ENCODE measurements around the gene RFC5. TPM values are rescaled to one million over a fixed set of nuclear protein-coding genes. Genes with fewer than 3 reads are reported as not detected.

The RFC5 gene
- total RNA-seq, 1 donor from 2014 or later, result 7.3 TPM

DNA sequence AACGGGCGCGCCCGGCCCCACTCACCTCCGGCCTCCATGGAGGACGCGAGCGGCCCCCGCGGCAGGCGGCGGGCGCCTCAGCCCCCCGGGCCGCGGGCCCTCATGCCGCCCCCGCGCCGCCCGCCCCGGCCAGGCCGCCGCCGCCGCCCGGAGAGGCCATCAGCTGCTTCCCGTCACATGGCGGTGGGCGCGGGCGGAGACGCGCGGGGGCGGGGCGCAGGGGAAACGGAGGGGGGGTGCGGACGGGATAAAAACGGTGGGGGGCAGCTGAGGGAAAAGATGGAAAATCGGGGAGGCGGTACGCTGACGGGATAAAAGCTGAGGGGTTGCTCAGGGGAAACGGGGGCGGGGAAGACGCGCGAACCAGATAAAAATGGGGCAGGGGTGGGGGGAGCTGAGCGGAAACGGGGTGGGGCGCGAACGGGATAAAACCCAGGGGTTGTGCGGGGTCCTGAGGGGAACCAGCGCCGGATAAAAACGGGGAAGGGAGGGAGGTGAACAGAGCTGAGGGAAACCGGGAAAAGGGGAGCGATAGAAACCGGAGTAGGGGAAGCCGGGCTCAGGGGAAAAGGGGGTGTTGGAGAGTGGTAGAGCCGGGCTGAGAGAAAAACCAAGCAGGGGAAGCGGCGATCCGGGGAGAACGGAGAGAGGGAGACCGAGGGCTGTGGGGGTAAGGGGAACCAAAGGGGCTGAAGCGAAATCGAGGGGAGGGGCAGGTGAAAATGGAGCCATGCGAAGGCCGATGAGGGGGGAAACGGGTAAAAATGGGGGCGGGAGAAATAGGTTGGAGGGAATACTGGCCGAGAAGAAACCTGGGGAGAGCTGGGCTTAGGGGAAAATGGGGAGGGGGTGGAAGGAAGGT, 44.7 kb downstream of the RFC5 start, which contains the start of gene WSB2:
Gene WSB2 (minus strand): TSS at position 169 of the 862 bp plus-strand sequence. CDS start 131 bp downstream, at position 38.
- no peaks in the 10 kb centered on the region for H3K36me3 ChIP-seq
- peak within 1 kb of the TSS; percentile 78 for H3K4me3 ChIP-seq
- TF ChIP-seq, protein P1, sequence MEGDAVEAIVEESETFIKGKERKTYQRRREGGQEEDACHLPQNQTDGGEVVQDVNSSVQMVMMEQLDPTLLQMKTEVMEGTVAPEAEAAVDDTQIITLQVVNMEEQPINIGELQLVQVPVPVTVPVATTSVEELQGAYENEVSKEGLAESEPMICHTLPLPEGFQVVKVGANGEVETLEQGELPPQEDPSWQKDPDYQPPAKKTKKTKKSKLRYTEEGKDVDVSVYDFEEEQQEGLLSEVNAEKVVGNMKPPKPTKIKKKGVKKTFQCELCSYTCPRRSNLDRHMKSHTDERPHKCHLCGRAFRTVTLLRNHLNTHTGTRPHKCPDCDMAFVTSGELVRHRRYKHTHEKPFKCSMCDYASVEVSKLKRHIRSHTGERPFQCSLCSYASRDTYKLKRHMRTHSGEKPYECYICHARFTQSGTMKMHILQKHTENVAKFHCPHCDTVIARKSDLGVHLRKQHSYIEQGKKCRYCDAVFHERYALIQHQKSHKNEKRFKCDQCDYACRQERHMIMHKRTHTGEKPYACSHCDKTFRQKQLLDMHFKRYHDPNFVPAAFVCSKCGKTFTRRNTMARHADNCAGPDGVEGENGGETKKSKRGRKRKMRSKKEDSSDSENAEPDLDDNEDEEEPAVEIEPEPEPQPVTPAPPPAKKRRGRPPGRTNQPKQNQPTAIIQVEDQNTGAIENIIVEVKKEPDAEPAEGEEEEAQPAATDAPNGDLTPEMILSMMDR (IDR thresholded peaks at IDR 0.05), result no peak
- no peaks in the 10 kb centered on the region for H3K9me3 ChIP-seq
- DNase-seq (peak; percentile 80), ATAC-seq (peak; percentile 72 to 75)
- intact Hi-C loops (cut with DNase I), result no loop called here
- H3K27ac ChIP-seq, result peak within 1 kb of the TSS; percentile 94
- H3K4me1 ChIP-seq, result peaks cover 52% of the 10 kb centered on the region
- H3K27me3 ChIP-seq (ENCODE audit: low read depth), result no peaks in the 10 kb centered on the region

- TF ChIP-seq, protein P1 (IDR thresholded peaks at IDR 0.05), result no peak
- intact Hi-C loops (cut with DNase I), result no loop called here
These were observed 45.7 kb downstream of the RFC5 start for GRCh38 chr12:118061873-118062843.

DNA sequence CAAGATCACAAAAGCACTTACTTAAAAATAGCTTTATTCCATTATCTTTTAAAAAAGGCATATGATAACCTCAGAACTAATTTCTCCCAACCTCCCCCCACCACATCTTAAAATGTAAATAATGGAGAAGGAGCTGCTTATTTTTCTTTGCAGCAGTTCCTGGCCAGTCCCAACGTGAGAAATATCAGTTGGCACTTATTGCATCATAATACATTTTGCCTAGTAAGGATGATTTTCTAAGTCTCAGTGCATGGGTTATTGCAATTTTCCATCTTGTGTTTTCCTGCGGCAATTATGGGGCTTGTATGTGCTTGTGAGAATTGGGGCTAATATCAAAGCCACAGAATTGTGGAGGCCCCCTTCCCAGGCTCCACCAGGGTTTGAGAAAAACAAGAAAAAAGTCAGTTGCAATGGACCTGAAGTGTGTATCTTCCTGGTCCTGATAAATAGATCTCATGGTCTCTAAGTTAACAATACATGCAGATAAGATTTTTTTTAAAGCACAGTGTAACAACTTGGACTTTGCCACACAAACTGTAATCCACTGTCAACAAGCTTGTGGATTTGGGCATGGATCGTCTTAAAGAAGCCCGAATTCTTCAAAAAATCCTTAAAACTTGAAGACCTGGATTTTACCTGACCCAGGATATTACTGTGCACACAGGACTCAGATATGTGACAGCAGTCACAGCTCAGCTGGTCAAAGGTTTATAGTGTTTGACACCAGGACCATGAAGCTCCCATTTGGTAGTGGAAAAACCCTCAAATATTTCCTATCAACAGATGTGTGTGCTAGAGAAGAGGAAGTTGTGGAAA, 47.3 kb downstream of the RFC5 start:
- no peaks in the 10 kb centered on the region for H3K36me3 ChIP-seq
- intact Hi-C loops (cut with DNase I), result no loop called here
- H3K27ac ChIP-seq, result no peak overlapping the region
- ATAC-seq, result no peak
- DNase-seq, result no peak
- no peaks in the 10 kb centered on the region for H3K9me3 ChIP-seq
- TF ChIP-seq, protein P1 (IDR thresholded peaks at IDR 0.05), result no peak
- no peak overlapping the region for H3K4me3 ChIP-seq
- H3K4me1 ChIP-seq, result peaks cover 42% of the 10 kb centered on the region
- no peaks in the 10 kb centered on the region for H3K27me3 ChIP-seq (ENCODE audit: low read depth)

More at GRCh38 chr12:118061873-118062843, 45.7 kb downstream of the RFC5 start:
- DNase-seq, result peak; percentile 52
- no peaks in the 10 kb centered on the region for H3K36me3 ChIP-seq
- ATAC-seq, result peak; percentile 45 to 70
- no peaks in the 10 kb centered on the region for H3K9me3 ChIP-seq
- H3K4me3 ChIP-seq, result peak overlapping the region; percentile 65
- H3K27me3 ChIP-seq (ENCODE audit: low read depth), result no peaks in the 10 kb centered on the region
- peak overlapping the region; percentile 94 for H3K27ac ChIP-seq
- H3K4me1 ChIP-seq, result peaks cover 43% of the 10 kb centered on the region

DNA sequence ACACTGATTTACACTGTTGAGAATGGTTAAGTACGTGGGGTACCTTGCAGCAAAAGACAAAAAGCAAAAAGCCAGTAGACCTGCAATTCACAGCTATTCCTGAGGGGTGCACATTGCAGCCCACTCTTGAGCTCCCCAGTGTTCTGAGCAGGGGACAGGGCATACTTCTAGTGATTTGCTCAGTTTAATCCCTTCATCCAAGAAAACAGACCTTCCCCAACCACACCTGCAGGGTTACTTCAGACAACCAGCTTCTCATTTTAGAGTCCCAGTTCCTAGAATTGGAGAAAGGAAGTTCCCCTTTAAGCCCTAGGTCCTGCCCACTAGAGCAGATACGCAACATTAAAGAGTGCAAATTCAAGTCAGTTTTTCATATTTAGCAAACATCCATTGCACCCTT, 48.1 kb downstream of the RFC5 start:
- Histone ChIP-seq H3K27me3 (ENCODE audit: low read depth) (no peaks in the 10 kb centered on the region), H3K4me1 (peaks cover 36% of the 10 kb centered on the region), H3K36me3 (no peaks in the 10 kb centered on the region), H3K9me3 (no peaks in the 10 kb centered on the region), H3K27ac (no peak overlapping the region), H3K4me3 (no peak overlapping the region)
- intact Hi-C loops (cut with DNase I), result no loop called here
- DNase-seq (no peak), ATAC-seq (no peak)
- TF ChIP-seq, protein P1 (IDR thresholded peaks at IDR 0.05), result peak; percentile 22
